Mesothelial cell of epicardium (in vitro differentiated cells): ENCODE results near the gene GSTM4. TPM values are rescaled to one million over a fixed set of nuclear protein-coding genes. Genes with fewer than 3 reads are reported as not detected.

Experiments used
- DNase-seq, 2 experiments: peaks; one replicate each; pipeline ENCODE4 v3.0.0; 2021; ENCODE audit warnings: low spot score in 2 of 2; ENCODE audit not compliant: unreplicated experiment in 2 of 2
- H3K27ac Mint-ChIP-seq: 2 replicates; pipeline ENCODE4 v1.8.0; 2021; ENCODE audit warnings: mixed read lengths
- H3K27me3 Mint-ChIP-seq: 2 replicates; pipeline ENCODE4 v1.8.0; 2021; ENCODE audit warnings: low read depth, mixed read lengths
- H3K36me3 Mint-ChIP-seq: 2 replicates; pipeline ENCODE4 v1.8.0; 2021; ENCODE audit warnings: mixed read lengths
- H3K4me1 Mint-ChIP-seq: 2 replicates; pipeline ENCODE4 v1.8.0; 2021; ENCODE audit warnings: mixed read lengths
- H3K4me3 Mint-ChIP-seq: 2 replicates; pipeline ENCODE4 v1.8.0; 2021; ENCODE audit warnings: mild to moderate bottlenecking, moderate library complexity, mixed read lengths
- H3K9me3 Mint-ChIP-seq: 2 replicates; pipeline ENCODE4 v1.8.0; 2021; ENCODE audit warnings: mixed read lengths
- total RNA-seq: library from RNA; stranded (reverse); gene quantifications from 3 replicates; pipeline ENCODE4 v1.2.1, GENCODE V29; 2021
- TF ChIP-seq, protein P1 (sequence below): fragments of 200-600 bp; sonication (generic); IDR thresholded peaks from one replicate; pipeline ENCODE4 v1.5.0; 2021; ENCODE audit warnings: antibody characterized with exemption; ENCODE audit not compliant: unreplicated experiment

GSTM4 gene
- total RNA-seq, 1 donor from 2014 or later: 23.7 TPM

DNA sequence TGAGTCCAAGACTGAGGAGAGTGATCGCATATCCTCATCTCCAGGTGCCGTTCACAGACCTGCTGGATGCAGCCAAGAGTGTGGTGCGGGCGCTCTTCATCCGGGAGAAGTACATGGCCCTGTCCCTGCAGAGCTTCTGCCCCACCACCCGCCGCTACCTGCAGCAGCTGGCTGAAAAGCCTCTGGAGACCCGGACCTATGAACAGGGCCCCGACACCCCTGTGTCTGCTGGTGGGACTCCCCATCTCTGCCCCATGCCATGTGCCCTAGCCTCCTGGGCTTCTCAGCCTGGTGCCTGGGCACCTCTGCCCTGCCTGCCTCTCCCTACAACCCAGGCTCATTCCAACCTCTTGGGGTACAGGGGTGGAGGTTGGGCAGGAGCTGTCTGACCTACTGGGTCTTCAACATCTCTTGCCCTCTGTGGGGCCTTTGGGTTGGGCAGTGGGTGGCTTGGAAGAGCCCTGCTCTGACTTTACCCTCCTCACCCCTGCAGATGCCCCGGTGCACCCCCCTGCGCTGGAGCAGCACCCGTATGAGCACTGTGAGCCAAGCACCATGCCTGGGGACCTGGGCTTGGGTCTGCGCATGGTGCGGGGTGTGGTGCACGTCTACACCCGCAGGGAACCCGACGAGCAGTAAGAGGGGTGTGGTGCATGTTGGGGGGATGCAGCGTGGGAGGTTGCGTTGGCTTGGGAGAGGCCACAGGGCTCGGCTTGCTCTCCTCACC lies 29.1 kb upstream of the GSTM4 start:
- DNase-seq: no peak
- peaks cover 25% of the 10 kb centered on the region for H3K36me3 Mint-ChIP-seq
- H3K9me3 Mint-ChIP-seq: no peaks in the 10 kb centered on the region
- H3K4me1 Mint-ChIP-seq: peaks cover 20% of the 10 kb centered on the region
- no peak overlapping the region for H3K27ac Mint-ChIP-seq
- TF ChIP-seq, protein P1, sequence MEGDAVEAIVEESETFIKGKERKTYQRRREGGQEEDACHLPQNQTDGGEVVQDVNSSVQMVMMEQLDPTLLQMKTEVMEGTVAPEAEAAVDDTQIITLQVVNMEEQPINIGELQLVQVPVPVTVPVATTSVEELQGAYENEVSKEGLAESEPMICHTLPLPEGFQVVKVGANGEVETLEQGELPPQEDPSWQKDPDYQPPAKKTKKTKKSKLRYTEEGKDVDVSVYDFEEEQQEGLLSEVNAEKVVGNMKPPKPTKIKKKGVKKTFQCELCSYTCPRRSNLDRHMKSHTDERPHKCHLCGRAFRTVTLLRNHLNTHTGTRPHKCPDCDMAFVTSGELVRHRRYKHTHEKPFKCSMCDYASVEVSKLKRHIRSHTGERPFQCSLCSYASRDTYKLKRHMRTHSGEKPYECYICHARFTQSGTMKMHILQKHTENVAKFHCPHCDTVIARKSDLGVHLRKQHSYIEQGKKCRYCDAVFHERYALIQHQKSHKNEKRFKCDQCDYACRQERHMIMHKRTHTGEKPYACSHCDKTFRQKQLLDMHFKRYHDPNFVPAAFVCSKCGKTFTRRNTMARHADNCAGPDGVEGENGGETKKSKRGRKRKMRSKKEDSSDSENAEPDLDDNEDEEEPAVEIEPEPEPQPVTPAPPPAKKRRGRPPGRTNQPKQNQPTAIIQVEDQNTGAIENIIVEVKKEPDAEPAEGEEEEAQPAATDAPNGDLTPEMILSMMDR: no peak
- H3K4me3 Mint-ChIP-seq: no peak overlapping the region
- H3K27me3 Mint-ChIP-seq: no peaks in the 10 kb centered on the region

DNA sequence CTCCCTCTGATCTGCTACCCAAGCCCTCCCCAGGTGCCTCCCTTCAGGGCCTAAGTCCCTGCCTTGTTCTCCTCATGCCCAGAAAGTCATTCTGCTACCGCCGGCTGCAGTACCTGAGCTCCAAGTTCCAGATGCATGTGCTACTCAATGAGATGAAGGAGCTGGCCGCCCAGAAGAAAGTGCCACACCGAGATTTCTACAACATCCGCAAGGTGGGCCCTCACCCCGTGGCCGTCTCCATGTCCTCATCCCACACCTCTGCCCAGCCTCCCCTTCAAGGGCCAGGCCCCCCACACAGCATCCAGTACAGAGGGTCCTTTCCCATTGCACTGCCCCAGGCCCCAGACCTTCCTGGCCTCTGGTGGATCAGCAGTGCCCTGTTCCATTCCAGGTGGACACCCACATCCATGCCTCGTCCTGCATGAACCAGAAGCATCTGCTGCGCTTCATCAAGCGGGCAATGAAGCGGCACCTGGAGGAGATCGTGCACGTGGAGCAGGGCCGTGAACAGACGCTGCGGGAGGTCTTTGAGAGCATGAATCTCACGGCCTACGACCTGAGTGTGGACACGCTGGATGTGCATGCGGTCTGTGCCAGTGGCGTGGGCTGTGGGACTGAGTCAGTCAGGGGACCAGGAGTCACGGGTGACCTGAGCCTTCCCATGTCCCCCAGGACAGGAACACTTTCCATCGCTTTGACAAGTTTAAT lies 28.1 kb upstream of the GSTM4 start:
- DNase-seq: no peak
- H3K4me3 Mint-ChIP-seq: no peak overlapping the region

DNA sequence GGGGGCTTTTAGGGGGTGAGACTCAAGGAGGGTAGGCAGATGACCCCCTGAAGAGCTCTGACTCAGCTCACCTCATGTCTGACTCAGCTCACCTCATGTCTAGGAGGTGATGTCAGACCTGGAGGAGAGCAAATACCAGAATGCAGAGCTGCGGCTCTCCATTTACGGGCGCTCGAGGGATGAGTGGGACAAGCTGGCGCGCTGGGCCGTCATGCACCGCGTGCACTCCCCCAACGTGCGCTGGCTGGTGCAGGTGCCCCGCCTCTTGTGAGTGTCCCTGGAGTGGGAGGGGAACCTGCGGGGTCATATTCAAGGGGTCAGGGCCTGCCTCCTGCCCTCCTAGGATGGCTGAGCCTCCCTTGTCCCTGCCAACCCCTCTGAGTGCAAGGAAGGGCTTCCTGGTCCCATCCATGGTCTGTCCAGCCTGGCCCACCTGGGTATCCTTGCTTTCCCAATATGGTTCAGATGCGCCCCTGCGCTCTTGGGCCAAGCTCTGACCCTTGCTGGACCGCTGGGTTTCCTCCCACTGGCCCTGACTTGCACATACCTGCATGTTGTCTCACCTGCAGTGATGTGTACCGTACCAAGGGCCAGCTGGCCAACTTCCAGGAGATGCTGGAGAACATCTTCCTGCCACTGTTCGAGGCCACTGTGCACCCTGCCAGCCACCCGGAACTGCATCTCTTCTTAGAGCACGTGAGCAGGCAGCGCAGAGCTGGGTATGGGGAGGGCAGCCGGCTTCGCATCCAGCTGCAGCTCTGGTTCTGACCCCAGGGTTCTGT lies 27.2 kb upstream of the GSTM4 start:
- Mint-ChIP-seq H3K9me3 (no peaks in the 10 kb centered on the region), H3K4me1 (peaks cover 1% of the 10 kb centered on the region), H3K36me3 (peaks cover 29% of the 10 kb centered on the region), H3K27ac (no peak overlapping the region), H3K27me3 (no peaks in the 10 kb centered on the region), H3K4me3 (no peak overlapping the region)
- no peak for DNase-seq
- TF ChIP-seq, protein P1: no peak

More for the DNA sequence above, 28.1 kb upstream of the GSTM4 start:
- Mint-ChIP-seq H3K9me3 (no peaks in the 10 kb centered on the region), H3K4me1 (peaks cover 10% of the 10 kb centered on the region), H3K27ac (no peak overlapping the region), H3K27me3 (no peaks in the 10 kb centered on the region), H3K36me3 (peaks cover 28% of the 10 kb centered on the region)
- TF ChIP-seq, protein P1: no peak

DNA sequence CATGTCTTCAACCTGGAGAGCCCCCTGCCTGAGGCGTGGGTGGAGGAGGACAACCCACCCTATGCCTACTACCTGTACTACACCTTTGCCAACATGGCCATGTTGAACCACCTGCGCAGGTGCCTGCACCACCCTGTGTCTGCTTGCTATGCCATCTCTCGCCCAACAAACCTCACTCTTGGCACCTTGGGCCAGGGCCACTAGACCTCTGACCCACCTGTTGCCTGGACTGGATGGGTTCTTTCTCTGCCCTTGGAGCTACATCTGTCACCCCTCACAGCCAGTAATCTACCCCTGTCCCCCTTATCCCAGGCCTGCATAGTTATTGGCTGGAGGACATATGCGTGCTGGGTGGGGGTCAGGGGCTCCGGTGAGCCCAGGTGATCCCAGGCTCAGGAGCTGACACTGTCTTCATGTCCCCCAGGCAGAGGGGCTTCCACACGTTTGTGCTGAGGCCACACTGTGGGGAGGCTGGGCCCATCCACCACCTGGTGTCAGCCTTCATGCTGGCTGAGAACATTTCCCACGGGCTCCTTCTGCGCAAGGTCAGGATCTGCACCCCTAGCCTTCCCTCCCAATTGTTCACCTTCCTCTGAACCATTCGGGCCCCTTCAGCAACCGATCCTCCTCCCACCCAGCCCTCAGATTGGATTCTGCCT lies 26.4 kb upstream of the GSTM4 start:
- no peak overlapping the region for H3K27ac Mint-ChIP-seq
- no peaks in the 10 kb centered on the region for H3K4me1 Mint-ChIP-seq
- H3K27me3 Mint-ChIP-seq: no peaks in the 10 kb centered on the region
- peaks cover 29% of the 10 kb centered on the region for H3K36me3 Mint-ChIP-seq
- TF ChIP-seq, protein P1: no peak
- no peaks in the 10 kb centered on the region for H3K9me3 Mint-ChIP-seq
- DNase-seq: no peak
- no peak overlapping the region for H3K4me3 Mint-ChIP-seq

DNA sequence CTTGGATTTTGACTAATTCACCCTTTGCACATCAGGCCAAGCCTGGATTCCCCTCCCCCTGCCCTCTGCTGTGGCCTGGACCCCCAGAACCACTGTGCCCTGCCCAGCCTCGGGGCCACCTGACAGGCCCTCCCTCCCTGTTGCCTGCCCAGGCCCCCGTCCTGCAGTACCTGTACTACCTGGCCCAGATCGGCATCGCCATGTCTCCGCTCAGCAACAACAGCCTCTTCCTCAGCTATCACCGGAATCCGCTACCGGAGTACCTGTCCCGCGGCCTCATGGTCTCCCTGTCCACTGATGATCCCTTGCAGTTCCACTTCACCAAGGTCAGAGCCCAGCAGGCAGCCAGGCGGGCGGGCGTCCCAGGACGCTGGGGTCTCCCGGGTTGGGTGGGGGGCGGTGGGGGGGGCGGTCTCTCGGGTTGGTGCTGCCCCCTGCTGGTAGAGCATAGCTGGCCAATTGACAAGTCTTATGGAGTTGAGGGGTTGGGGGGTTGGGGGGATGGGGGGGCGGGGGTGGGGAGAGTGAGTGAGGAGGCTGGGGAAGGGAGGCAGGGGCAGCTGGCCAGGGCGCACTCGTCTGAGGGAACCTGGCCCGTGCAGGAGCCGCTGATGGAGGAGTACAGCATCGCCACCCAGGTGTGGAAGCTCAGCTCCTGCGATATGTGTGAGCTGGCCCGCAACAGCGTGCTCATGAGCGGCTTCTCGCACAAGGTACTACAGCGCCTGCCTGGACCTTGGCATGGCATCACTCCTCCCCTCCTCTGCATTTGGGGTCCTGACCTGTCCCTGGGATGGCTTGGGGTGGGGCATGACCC lies 25.6 kb upstream of the GSTM4 start:
- Mint-ChIP-seq H3K4me3 (no peak overlapping the region), H3K4me1 (peaks cover 1% of the 10 kb centered on the region), H3K27ac (no peak overlapping the region), H3K27me3 (no peaks in the 10 kb centered on the region), H3K9me3 (no peaks in the 10 kb centered on the region), H3K36me3 (peaks cover 29% of the 10 kb centered on the region)
- DNase-seq: no peak
- TF ChIP-seq, protein P1: peak; percentile 39
